HG02678 (cell line): ENCODE results near the gene FXR2.
A peak's percentile ranks its signal among the peaks of the same experiment; 100 is the strongest.

Source experiments
- ATAC-seq: cut with Tn5 transposase; IDR thresholded peaks from one replicate; pipeline ENCODE4 v1.9.1; 2021; ENCODE audit warnings: mild to moderate bottlenecking, moderate library complexity; ENCODE audit not compliant: unreplicated experiment

FXR2 gene

GRCh38 chr17:7552621-7553051, 62.1 kb downstream of the FXR2 start:
- peak; percentile 66 for ATAC-seq

GRCh38 chr17:7551396-7551795, 63.3 kb downstream of the FXR2 start:
- no peak for ATAC-seq

- ATAC-seq, result no peak
Observed at GRCh38 chr17:7550344-7550743, 64.4 kb downstream of the FXR2 start.

GRCh38 chr17:7549401-7550055, 65.2 kb downstream of the FXR2 start:
- no peak for ATAC-seq

GRCh38 chr17:7548585-7549400, 65.9 kb downstream of the FXR2 start, which contains the start of gene TNFSF12:
TNFSF12 (plus strand) TSS chr17:7549058; CDS start chr17:7549154, 96 bp downstream.
- no peak for ATAC-seq

DNA sequence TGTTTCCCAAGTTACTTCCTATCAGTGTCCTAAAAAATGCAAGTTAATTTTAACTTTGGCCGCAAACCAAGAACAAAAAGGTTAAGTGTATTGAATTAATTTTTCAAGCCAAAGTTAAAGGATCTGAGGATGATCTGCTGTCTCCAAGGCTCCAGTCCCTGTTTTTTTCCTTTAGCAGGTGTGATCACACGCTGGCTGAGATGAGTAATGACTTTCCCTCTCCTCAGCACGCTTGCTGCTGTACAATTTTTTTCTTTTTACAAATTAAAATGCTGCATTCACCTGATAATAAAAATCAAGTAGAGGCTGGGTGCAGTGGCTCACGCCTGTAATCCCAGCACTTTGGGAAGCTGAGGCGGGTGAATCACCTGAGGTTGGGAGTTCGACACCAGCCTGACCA, 69.8 kb downstream of the FXR2 start:
- no peak for ATAC-seq
